ENCODE data around the gene CTU2.

The CTU2 gene

DNA sequence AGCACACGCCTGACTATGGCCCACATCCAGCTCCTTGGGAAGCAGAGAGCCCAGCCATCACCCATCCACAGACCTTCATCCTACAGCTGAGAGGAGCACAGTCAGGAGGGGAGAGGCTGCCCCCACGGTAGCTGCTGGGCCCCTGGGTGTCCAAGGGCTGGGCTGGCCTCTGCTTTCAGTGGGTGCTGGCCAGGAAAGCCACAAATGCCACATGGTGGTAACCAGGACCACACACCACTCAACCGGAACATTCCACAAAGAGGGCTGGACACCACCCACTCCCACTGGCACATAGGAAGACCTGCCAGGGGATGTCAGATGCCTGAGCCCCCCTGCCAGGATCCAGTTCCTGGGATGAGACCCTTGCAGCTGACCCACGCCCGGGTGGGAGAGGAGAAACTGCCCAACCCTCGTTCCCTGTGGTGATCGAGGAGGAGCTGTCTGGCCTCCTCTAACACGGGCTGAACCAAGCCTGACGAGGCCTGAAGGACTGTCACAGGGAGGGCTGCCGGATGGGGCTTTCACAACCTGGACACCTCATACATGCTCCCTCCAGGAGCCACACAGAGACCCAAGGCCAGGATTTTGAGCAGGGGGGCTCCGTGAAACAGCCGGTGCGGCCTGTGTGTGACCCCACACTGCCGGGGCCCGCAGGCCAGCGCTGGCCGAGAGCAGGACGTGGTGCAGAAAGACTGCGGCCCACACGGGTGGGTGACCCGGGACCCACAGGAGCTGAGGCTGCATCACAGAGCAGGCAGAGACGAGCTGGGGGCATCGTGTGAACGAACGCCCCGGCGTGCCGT, 48.0 kb downstream of the CTU2 start:
- TF ChIP-seq GATA2 (IDR thresholded peaks at IDR 0.05; ENCODE audit: low read depth, low read length), result no peak
- TF ChIP-seq GATA3 (IDR thresholded peaks at IDR 0.05; ENCODE audit: low read depth, low read length), result no peak

DNA sequence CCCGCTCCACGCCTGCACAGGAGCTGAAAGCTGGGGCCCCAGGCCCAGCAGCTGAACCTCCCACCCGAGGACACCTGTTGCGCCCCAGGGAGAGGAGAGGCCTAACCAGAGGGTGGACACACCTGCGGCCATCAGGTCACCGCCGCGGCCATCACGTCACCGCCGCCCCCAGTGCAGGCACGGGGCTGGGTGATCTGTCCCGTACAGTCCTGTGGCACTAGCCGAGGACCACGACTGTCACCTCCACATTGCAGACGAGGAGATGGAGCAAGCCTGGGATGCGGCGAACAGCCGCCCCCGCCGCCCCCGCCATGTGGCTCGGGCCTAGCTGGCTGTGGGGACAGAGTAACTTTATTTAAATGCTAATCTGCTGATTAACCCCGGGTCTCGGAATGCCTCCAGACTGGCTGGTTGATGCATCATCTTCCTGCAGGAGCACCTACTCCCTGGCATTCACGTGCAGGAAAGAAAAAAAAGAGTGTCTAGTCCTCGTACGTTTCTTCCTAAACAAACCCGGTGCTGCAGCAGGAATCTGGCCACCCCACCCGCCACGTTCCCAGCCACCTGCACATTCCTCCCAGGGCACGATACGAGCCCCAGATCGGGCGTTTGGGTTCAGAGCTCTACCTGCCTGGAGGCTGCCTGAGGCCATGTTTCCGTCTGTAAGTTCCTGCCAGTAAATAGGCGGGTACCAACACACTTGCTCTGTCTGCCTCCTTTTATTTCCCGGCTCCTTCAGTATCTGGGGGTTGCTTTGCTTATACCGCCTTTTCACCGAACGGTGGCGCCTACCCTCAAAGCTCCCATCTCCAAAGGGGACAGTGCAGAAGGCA, 48.8 kb downstream of the CTU2 start:
- no peak for TF ChIP-seq GATA3 (IDR thresholded peaks at IDR 0.05; ENCODE audit: low read depth, low read length)
- no peak for TF ChIP-seq GATA2 (IDR thresholded peaks at IDR 0.05; ENCODE audit: low read depth, low read length)

DNA sequence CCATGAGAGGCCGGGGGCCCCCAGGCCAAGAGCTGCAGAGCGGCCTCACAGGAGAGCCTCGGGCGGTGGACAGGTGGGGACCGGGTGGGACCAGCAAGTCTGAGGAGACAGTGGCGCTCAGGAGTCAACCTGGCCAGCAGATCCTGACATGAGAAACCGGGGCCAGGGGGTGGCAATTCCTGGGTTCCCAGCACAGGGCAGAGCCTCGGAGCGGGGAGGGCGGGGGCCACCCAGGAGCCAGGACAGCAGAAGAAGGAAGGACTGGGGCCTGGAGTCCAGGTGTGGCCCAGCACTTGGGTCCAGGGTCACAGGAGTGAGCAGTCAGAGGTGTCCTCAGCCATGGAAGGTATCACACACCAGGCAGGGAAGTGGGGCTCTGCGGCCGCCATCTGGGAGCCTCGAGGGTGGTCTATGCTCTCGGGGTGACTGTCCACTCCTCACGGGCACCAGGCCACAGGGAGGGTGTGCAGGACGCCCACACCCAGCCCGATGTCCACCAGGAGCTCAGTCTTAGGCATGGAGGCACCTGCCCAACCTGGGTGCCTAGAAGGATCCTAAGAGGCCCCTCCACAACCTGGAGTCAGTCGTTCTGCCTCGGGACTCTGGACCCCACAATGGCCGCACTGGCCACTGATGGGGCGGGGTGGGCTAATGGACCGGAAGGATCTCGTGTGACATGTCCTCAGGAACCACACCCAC, 49.6 kb downstream of the CTU2 start:
- no peak for TF ChIP-seq GATA3 (IDR thresholded peaks at IDR 0.05; ENCODE audit: low read depth, low read length)
- TF ChIP-seq GATA2 (IDR thresholded peaks at IDR 0.05; ENCODE audit: low read depth, low read length), result no peak

DNA sequence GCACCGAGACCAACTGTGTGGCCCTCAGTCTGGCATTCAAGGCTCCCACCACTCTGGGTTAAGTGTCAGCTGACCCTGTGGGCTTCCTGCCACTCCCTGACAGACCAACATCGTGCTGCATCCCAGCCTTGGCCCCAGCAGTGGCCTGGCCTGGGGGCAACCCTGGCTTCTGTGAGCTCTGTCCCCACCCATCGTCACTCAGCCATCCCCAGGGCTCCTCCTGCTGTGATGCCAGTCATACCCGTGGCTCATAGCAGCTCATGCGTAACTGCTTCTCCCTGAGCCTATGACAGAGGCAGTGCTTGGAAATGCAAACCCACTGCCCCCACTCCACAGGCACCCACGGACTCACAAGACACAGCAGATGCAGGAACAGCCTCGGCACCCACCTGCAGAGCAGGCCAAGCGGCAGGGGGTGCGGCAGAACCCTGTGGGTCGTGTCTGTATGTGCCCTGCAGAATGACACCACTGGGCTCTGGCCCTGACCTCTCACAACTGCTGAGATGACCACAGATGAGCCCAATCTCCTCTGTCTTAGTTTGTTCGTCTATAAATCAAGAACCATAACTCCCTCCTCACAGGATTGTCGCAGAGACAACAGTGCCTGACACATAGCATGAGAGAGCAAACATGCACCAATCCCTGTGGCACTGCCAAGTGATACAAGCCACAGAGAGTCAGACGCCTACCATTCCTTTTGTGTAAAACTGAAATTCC, 52.1 kb downstream of the CTU2 start:
- TF ChIP-seq GATA3 (IDR thresholded peaks at IDR 0.05; ENCODE audit: low read depth, low read length) (no peak), GATA2 (IDR thresholded peaks at IDR 0.05; ENCODE audit: low read depth, low read length) (no peak)

DNA sequence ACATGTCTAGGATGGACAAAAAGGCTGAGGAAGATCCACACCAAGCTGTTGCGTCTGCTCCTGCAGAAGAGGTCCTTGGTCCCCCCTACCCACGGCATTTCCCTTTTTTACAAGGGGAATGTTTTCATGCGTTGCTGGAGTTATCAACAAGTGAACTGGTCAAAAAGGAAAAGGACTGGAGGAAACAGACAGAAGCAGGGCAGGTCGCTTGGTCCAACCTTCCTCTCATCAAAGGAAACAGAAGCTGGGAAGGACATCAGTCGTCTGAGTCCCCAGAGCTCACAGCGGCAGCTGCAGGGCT, 52.6 kb downstream of the CTU2 start:
- no peak for TF ChIP-seq GATA3 (IDR thresholded peaks at IDR 0.05; ENCODE audit: low read depth, low read length)
- no peak for TF ChIP-seq GATA2 (IDR thresholded peaks at IDR 0.05; ENCODE audit: low read depth, low read length)

DNA sequence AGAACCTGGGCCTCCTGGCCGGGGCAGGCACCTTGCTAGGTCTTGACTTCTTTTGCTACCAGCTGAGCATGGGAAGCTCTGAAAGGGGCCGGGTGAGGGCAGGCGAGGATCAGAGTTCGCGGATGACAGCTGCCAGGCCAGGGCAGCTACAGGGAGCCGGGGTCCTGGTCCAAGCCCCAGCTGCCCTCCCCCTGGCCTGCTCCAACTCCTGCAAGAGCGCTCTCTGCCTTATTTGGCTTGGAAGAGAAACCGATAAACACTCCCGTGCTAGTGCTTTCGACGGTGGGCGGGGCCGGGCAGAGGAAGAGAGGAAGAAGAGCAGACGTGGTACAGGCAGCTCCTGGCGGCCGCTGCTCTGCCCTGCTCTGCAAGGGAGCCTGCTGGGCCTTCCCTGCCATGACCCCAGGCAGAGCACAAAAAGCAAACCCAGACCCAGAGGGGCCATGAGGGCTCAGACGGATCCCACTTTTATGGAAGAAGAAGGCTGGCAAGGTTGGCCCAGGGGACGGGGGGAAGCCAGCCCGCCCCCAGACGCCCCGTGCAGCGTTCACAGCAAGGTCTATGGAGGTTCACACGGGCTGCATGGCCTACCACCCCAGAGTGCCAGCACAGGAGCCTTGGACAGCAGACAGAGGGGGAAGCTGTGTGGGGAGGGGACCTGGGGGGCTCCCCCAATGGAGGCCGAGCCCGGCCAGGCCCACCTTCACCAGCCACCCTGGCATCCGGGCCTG, 53.1 kb downstream of the CTU2 start:
- TF ChIP-seq GATA2 (IDR thresholded peaks at IDR 0.05; ENCODE audit: low read depth, low read length), result no peak

DNA sequence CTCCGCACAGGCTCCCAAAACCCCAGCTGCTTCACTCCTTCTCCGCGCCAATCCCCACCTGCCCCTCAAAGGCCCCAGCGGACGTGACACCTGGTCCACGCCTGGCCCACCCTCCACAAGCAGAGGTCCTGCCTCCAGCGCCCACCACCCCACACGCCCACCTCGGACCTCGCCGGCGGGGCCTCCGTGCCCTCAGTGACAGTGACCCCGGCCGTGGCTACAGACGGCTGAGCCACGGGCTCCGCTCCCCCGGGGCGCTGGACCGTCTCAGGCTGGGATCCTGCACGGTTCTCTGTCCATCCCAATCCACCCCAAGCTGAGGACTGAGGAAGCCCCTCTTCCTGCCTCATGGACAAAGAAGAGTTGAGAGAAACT, 53.7 kb downstream of the CTU2 start:
- TF ChIP-seq GATA3 (IDR thresholded peaks at IDR 0.05; ENCODE audit: low read depth, low read length), result no peak

DNA sequence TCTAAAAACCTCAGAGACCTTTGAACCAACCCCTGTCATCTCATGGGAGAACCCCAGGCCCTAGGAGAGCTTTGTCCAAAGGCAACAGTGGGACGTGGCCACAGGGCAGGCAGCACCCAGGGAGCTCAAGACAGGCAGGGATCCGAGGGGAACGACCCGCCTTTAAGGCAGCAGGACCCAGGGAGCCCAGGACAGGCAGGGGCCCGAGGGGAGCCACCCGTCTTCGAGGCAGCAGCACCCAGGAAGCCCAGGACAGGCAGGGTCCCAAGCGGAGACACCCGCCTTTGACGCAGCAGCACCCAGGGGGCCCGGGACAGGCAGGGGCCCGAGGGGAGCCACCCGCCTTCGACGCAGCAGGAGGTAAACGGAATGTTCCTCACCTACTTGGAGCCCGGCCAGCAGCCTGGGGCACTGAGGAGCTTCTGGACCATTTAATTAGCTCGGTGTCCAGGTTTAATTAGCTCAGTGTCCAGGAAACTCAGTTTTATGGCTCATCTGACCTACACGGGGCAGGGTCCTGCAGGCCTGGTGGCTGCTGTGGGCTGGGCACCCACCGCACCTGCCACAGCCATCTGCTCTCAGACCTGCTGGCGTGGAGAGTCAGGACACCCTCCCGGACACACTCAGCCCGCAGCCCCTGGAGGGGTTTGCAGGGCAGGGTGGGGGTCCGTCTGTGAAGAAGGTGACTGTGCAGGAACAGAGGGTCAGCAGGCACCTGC, 54.3 kb downstream of the CTU2 start:
- TF ChIP-seq GATA2 (IDR thresholded peaks at IDR 0.05; ENCODE audit: low read depth, low read length) (no peak), GATA3 (IDR thresholded peaks at IDR 0.05; ENCODE audit: low read depth, low read length) (no peak)

DNA sequence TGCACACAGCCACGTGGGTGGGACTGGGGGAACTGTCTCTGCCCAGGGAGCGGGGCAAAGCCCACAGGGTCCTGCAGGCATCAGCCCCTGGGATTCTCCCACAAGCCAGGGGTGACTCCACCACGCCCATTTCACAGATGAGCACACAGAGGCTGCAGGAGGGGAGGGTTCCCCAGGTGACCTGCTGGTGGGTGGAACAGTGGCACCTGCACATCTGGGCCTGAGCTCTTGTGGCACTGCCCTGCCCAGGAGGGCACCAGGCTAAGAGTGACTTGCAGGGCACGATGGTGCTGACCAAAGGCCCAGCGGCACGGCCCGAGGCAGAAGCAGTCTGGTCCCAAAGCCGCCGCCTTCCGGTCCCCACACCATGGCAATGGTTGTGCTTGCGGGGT, 54.8 kb downstream of the CTU2 start:
- no peak for TF ChIP-seq GATA3 (IDR thresholded peaks at IDR 0.05; ENCODE audit: low read depth, low read length)
- no peak for TF ChIP-seq GATA2 (IDR thresholded peaks at IDR 0.05; ENCODE audit: low read depth, low read length)

DNA sequence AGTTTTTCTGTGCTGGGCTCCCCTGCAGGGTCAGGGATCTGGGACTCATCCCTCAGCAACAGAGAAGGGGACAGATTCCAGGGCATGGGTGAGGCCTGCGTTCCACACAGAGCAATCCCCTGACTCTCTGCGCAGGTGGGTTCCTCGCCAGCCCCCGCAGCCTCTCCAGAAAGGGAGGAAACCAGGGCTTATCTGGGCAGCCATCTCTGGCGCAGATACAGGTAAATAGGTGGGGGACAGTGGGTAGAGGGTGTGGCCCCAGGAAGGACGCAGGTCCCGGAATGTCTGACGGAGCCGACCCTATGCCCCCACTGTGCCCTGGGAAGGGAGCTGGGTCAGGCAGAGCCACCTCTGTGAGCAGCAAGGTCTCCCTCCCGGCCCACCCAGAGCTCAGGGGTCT, 55.5 kb downstream of the CTU2 start:
- TF ChIP-seq GATA3 (IDR thresholded peaks at IDR 0.05; ENCODE audit: low read depth, low read length) (no peak), GATA2 (IDR thresholded peaks at IDR 0.05; ENCODE audit: low read depth, low read length) (peak; percentile 44; the same call in 1 of the 2 replicates)

DNA sequence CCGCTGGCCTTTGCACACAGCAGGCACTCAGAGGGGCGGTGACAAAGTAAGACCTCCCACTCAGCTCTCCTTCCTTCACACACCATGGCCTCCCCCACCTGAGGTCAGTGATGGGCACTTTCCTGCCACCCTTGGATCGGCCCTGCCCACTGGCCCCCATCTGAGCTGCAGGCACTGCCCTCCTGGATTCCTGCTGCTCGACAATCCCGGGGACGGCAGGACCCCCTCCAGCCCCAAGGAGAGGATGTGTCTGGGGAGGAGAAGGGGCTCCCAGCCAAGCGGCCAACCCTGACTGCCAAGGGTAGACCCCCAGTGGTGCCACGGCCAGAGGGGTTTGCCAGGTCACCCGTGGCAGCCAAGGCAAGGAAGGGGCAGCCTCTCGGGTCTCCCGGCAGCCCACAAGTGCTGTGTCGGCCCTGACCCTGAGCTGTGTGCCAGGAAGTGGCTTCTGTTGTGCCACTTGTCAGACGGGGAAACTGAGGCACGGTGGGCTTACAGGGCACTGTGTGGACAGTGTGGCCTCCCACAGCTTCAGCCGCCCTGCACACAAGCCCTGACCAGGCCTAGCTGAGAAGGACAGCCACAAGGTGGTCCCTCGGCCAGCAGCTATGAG, 56.1 kb downstream of the CTU2 start:
- no peak for TF ChIP-seq GATA2 (IDR thresholded peaks at IDR 0.05; ENCODE audit: low read depth, low read length)
- TF ChIP-seq GATA3 (IDR thresholded peaks at IDR 0.05; ENCODE audit: low read depth, low read length), result no peak

DNA sequence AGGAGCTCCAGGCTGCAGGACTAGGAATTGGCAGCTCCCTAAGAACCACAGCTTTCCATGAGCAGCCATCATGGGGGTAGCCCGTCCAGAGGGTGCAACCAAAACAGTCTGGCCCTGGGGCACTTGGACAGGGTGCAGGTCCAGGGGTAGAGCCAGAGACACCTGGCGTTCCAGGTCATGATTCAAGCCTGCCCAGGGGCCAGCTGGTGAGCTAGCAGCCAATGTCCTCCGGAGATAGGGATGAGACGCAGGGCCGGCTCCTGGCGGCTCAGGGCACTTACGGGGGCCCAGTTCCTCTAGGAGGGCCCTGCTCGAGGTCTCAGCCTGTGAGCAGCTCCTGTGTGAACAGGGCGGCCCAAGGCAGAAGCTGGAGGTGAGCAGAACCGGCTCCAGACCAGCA, 56.6 kb downstream of the CTU2 start:
- TF ChIP-seq GATA2 (IDR thresholded peaks at IDR 0.05; ENCODE audit: low read depth, low read length) (no peak), GATA3 (IDR thresholded peaks at IDR 0.05; ENCODE audit: low read depth, low read length) (no peak)

Data from SH-SY5Y (cell line).